CD4-positive, alpha-beta T cell treated with Interleukin-15 for 4 hours (primary cell): ENCODE data around the gene PLEKHA6.

Source experiments
- DNase-seq: peaks from one replicate; pipeline ENCODE4 v3.0.0-alpha.2; 2020; ENCODE audit warnings: low spot score

Gene PLEKHA6

DNA sequence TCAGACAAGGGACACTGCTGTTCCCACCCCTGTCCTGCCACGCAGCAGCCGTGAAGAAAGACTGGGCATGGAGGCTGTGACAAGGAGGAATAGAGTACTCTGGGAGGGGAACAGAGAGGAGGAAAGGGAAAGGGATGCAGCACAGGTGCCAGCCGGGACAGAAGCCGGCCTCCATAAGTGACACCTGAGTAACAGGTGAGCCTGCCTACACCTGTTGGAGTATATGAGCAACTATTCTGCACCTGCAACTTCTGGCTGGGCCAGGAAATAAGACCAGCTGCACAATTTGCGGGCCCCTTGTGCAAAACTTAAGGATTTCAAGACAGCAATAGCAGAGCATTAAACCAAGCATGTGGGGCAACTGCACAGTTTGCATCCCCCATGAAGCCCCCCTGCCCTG, 73.4 kb downstream of the PLEKHA6 start:
- DNase-seq, result no peak

DNA sequence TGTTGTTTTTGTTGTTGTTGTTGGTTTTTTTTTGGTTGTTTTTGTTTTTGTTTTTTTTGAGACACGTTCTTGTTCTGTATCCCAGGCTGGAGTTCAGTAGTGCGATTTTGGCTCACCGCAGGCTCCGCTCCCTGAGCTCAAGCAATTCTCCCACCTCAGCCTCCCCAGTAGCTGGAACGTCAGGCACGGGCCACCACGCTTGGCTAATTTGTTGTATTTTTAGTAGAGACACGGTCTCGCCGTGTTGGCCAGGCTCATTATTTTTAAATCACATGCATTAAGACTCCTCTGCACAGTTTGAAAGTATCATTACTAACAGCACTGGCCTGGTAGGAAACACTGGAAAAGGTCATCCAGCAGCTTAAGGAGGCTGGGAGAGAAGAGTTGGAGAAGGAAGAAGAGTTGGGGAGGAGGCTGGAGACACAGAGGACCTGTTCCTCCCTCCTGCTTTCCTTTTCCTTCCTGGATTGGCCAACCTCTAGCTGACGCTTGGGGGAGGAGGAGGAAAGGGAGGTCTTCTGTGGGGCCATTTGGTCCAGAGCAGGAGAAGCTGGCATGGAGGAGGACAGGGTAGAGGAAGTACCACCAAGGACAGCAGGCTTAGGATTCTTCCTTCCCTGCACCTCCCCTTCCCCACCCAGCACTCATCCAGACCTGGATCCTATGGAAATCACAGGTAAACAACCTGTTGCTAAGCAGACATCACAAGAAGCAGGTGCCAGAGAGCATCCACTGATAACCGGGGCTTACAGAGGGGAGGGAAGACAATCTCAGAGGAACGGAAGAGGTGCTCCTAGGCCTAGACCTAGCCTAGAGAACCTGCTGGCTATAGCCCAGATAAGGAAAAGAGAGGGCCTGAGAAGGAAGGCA, 74.1 kb downstream of the PLEKHA6 start:
- no peak for DNase-seq

DNA sequence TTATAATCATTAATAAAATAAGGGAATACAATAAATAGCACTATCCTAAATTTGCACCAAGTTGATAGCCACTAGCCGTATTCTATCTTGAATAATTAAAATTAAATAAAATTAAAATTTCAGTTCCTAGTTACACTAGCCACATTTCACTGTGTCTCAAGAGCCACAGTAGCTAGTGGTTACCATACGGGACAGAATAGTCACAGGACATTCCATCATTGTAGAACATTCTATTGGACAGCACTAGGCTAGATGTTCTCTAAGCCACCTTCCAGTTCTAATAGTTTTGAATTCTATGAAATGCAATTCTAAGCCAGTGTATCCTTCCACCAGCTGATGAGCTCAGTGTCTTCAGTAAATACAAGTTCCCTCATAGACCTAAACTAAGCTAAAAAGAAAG, 74.8 kb downstream of the PLEKHA6 start:
- DNase-seq, result no peak

GRCh38 chr1:204283711-204284651, 75.7 kb downstream of the PLEKHA6 start:
- DNase-seq, result no peak

GRCh38 chr1:204282761-204283221, 76.9 kb downstream of the PLEKHA6 start:
- DNase-seq, result no peak

GRCh38 chr1:204280099-204280961, 79.4 kb downstream of the PLEKHA6 start:
- no peak for DNase-seq

GRCh38 chr1:204278958-204279357, 80.8 kb downstream of the PLEKHA6 start:
- no peak for DNase-seq

DNA sequence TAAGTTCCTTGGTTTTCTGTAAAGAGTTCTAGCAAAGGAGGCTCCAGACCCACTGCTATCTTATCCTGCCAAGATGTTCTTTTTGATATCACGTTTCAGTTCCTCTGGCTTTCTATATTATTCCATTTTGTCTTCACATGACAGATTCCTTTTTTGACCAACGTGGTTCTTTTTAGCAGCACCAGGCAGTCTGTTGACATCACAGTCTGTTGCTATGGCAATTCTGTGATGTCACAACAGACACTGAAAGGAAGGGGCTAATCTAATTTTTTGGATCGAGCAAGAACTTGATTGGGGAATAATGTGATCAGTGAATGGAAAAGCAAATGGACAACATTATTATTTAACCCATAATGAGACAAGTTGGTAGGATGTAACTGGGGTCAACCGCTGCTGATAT, 81.5 kb downstream of the PLEKHA6 start:
- DNase-seq, result no peak

- no peak for DNase-seq
Observed at GRCh38 chr1:204277563-204278219, 82.0 kb downstream of the PLEKHA6 start.

GRCh38 chr1:204275695-204276370, 83.9 kb downstream of the PLEKHA6 start:
- no peak for DNase-seq

DNA sequence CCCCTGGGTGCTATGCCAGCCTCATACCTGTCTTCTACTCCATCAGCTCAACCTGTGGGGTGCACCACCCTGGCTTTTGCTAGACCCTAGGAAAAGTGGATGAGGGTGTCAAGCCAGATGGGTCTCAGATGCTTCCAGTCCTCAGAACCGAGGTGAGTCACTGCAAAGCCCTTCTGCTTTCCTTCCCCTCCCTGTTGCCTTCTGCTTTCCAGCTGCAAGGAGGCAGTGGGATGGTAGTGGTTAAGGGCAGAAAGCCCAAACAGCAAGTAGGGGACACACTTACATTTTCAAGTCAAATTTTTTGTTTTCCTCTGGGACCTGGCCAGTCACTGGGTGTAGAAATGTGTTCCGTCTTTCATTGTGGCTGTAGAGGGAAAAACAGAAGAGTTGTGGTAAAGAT, 85.3 kb downstream of the PLEKHA6 start:
- no peak for DNase-seq

DNA sequence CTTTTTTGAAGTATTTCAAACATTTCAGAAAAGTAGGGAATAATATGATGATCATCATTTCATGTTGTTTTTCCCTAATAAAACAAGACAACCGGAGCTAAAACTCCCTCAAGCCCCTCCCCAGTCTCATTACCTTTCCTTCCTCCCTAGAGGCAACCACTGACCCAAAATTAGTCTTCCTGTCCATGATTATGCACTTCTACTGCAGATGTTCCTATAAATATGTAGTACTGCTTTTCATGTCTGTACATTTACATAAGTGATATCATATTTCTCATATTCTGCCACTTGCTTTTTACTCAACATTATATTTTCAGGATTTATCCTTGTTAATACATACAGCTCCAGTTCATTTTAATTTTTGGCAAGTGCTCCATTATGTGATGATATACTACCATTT, 87.2 kb downstream of the PLEKHA6 start:
- no peak for DNase-seq

- no peak for DNase-seq
Observed at GRCh38 chr1:204271970-204272369, 87.8 kb downstream of the PLEKHA6 start.

DNA sequence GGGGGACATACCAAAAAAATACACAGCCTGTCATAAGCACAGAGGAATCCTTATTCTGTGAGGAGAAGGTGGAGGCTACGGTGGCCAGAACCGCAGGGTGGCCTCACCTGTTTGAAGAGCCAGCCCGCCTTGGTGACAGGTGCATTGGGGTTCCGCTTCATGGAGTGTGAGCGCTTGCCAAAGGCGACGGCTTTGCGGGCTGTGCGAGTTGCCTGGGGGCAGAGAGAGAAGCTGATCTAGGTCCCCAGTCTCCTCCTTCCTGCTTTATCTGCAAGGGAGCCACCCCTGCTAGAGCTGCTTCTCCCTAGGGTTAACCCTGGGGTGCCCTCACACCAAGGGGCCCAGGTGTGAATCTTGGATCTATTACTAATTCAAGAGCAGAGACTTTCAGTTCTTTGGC, 91.6 kb downstream of the PLEKHA6 start:
- DNase-seq, result no peak

- no peak for DNase-seq
Observed at GRCh38 chr1:204267191-204267601, 92.5 kb downstream of the PLEKHA6 start.

DNA sequence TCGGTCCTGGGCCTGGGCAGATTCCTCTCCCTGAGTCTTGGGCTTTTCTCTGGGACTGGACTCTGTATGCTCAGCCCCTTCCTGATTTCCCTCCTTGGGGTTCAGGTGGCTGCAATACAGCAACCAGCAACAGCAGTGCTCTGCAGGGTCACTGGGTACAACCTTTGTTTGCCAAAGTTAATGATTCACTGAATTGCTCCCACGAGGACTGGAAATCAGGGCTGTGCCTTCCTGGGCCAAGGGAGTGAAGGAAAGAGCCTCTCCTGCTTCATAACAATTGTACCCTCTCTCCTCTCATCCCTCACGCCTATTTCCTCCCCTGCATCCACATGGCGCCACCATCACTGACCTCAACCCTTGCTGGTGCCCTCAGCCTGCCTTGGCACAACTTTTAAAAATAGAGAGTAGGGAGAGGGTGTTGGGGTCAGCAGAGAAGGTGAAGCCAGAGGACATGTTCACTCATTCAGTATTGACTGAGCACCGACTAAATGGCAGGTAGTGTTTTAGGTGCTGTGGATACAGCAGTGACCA, 93.2 kb downstream of the PLEKHA6 start:
- DNase-seq, result no peak

GRCh38 chr1:204265665-204266064, 94.1 kb downstream of the PLEKHA6 start:
- no peak for DNase-seq

- no peak for DNase-seq
Observed at GRCh38 chr1:204264805-204265204, 94.9 kb downstream of the PLEKHA6 start.

GRCh38 chr1:204263254-204263910, 96.3 kb downstream of the PLEKHA6 start:
- no peak for DNase-seq
